ENCODE data around the gene HACL1. TPM values are rescaled to one million over a fixed set of nuclear protein-coding genes. Genes with fewer than 3 reads are reported as not detected.

Gene HACL1
- total and polyA plus RNA-seq, 2 experiments from 2014 or later, result 21.6 to 23.0 TPM

GRCh38 chr3:15614958-15615357, 13.6 kb upstream of the HACL1 start:
- no peak overlapping the region for H3K27ac ChIP-seq
- TF ChIP-seq EZH2phosphoT487 (IDR thresholded peaks at IDR 0.05; ENCODE audit: low read depth, severe bottlenecking, unreplicated experiment) (no peak), CTCF (IDR thresholded peaks at IDR 0.05; ENCODE audit: poor library complexity) (no peak), EZH2 (IDR thresholded peaks at IDR 0.05; ENCODE audit: borderline replicate concordance) (no peak)
- H3K4me2 ChIP-seq, result no peak overlapping the region
- H3K27me3 ChIP-seq, result no peaks in the 10 kb centered on the region
- H3K9me2 ChIP-seq (replicated peaks; ENCODE audit: insufficient read depth), result peaks cover 3% of the 10 kb centered on the region
- H2AFZ ChIP-seq, result no peak overlapping the region
- no peak for DNase-seq (ENCODE audit: low spot score)
- H3K36me3 ChIP-seq (replicated peaks; ENCODE audit: insufficient read depth, low read depth), result no peaks in the 10 kb centered on the region
- H3K9me3 ChIP-seq (ENCODE audit: low read depth), result peaks cover 6% of the 10 kb centered on the region
- no peaks in the 10 kb centered on the region for H4K20me1 ChIP-seq (ENCODE audit: insufficient read depth, poor library complexity, severe bottlenecking)
- H3K4me1 ChIP-seq (ENCODE audit: insufficient read depth), result no peaks in the 10 kb centered on the region
- H3K79me2 ChIP-seq, result peaks cover 13% of the 10 kb centered on the region
- H3K4me3 ChIP-seq, result no peak overlapping the region
- 90% methylated on average over 1 of the region's 1 CpG for WGBS (ENCODE audit: low lambda C conversion rate, missing lambda C conversion rate)

GRCh38 chr3:15612001-15612400, 10.6 kb upstream of the HACL1 start:
- no peak overlapping the region for H2AFZ ChIP-seq
- H3K36me3 ChIP-seq (replicated peaks; ENCODE audit: insufficient read depth, low read depth), result no peaks in the 10 kb centered on the region
- no peak for DNase-seq (ENCODE audit: low spot score)
- peaks cover 5% of the 10 kb centered on the region for H3K4me1 ChIP-seq (ENCODE audit: insufficient read depth)
- H3K27ac ChIP-seq, result no peak overlapping the region
- H3K27me3 ChIP-seq, result no peaks in the 10 kb centered on the region
- H4K20me1 ChIP-seq (ENCODE audit: insufficient read depth, poor library complexity, severe bottlenecking), result no peaks in the 10 kb centered on the region
- H3K9me2 ChIP-seq (replicated peaks; ENCODE audit: insufficient read depth), result no peaks in the 10 kb centered on the region
- no peaks in the 10 kb centered on the region for H3K9me3 ChIP-seq (ENCODE audit: low read depth)
- no peak overlapping the region for H3K4me3 ChIP-seq
- TF ChIP-seq EZH2phosphoT487 (IDR thresholded peaks at IDR 0.05; ENCODE audit: low read depth, severe bottlenecking, unreplicated experiment) (no peak), CTCF (IDR thresholded peaks at IDR 0.05; ENCODE audit: poor library complexity) (no peak)
- 86% methylated on average over 1 of the region's 1 CpG for WGBS (ENCODE audit: low lambda C conversion rate, missing lambda C conversion rate)
- H3K4me2 ChIP-seq, result no peak overlapping the region
- H3K79me2 ChIP-seq, result peaks cover 10% of the 10 kb centered on the region

- Histone ChIP-seq H3K27me3 (no peaks in the 10 kb centered on the region), H4K20me1 (ENCODE audit: insufficient read depth, poor library complexity, severe bottlenecking) (no peaks in the 10 kb centered on the region), H3K4me3 (no peak overlapping the region), H3K36me3 (replicated peaks; ENCODE audit: insufficient read depth, low read depth) (no peaks in the 10 kb centered on the region), H3K9me3 (ENCODE audit: low read depth) (no peaks in the 10 kb centered on the region), H3K4me2 (no peak overlapping the region), H2AFZ (no peak overlapping the region), H3K27ac (no peak overlapping the region), H3K79me2 (peaks cover 10% of the 10 kb centered on the region), H3K4me1 (ENCODE audit: insufficient read depth) (peaks cover 7% of the 10 kb centered on the region), H3K9me2 (replicated peaks; ENCODE audit: insufficient read depth) (no peaks in the 10 kb centered on the region)
- DNase-seq (ENCODE audit: low spot score), result no peak
- no peak for TF ChIP-seq CTCF (IDR thresholded peaks at IDR 0.05; ENCODE audit: poor library complexity)
- TF ChIP-seq EZH2 (IDR thresholded peaks at IDR 0.05; ENCODE audit: borderline replicate concordance), result no peak
- no peak for TF ChIP-seq EZH2phosphoT487 (IDR thresholded peaks at IDR 0.05; ENCODE audit: low read depth, severe bottlenecking, unreplicated experiment)
- WGBS (ENCODE audit: low lambda C conversion rate, missing lambda C conversion rate), result 97% methylated on average over 3 of the region's 3 CpGs
Measured at GRCh38 chr3:15611018-15611417, 9.6 kb upstream of the HACL1 start.

All from hepatocyte (in vitro differentiated cells).